ENCODE results near the gene MPLKIP. TPM values are rescaled to one million over a fixed set of nuclear protein-coding genes. Genes with fewer than 3 reads are reported as not detected.

Gene MPLKIP
- total RNA-seq, 1 experiment from 2014 or later, result 79.2 TPM

- ChIA-PET POLR2A (ENCODE audit: unreplicated experiment) (no interaction called here), CTCF (no interaction called here)
- Histone ChIP-seq H3K27ac (no peak overlapping the region), H3K27me3 (ENCODE audit: insufficient read depth, low read depth) (no peaks in the 10 kb centered on the region), H2AFZ (no peak overlapping the region), H3K4me3 (no peak overlapping the region), H3K9me3 (ENCODE audit: insufficient read depth, low read depth) (no peaks in the 10 kb centered on the region), H4K20me1 (ENCODE audit: insufficient read depth) (peaks cover 14% of the 10 kb centered on the region), H3K4me2 (no peak overlapping the region), H3F3A (ENCODE audit: insufficient read depth, low read depth) (peaks cover 18% of the 10 kb centered on the region), H3K9me2 (ENCODE audit: insufficient read depth) (no peaks in the 10 kb centered on the region), H3K36me3 (ENCODE audit: low read depth) (peaks cover 17% of the 10 kb centered on the region), H3K4me1 (replicated peaks; ENCODE audit: insufficient read depth) (no peaks in the 10 kb centered on the region), H3K79me2 (ENCODE audit: low read depth) (no peaks in the 10 kb centered on the region)
- no TSS peak for BruUV-seq (replicated peaks)
- intact Hi-C loops (cut with micrococcal nuclease; ENCODE audit: unreplicated experiment), result no loop called here
- DNase-seq, result no peak
- TF ChIP-seq EZH2 (IDR thresholded peaks at IDR 0.05; ENCODE audit: low read depth) (no peak), CTCF (conservative IDR thresholded peaks at IDR 0.05) (no peak)
These were observed 34.6 kb downstream of the MPLKIP start for GRCh38 chr7:40099837-40100236.

- no peak overlapping the region for H3K27ac ChIP-seq
- H3K9me3 ChIP-seq (ENCODE audit: insufficient read depth, low read depth), result no peaks in the 10 kb centered on the region
- H2AFZ ChIP-seq, result no peak overlapping the region
- peaks cover 17% of the 10 kb centered on the region; the same call in 1 of the 2 replicates for H3F3A ChIP-seq (ENCODE audit: insufficient read depth, low read depth)
- H3K4me3 ChIP-seq, result no peak overlapping the region
- H3K79me2 ChIP-seq (ENCODE audit: low read depth), result no peaks in the 10 kb centered on the region
- TF ChIP-seq CTCF (conservative IDR thresholded peaks at IDR 0.05) (no peak), EZH2 (IDR thresholded peaks at IDR 0.05; ENCODE audit: low read depth) (no peak)
- ChIA-PET POLR2A (ENCODE audit: unreplicated experiment) (no interaction called here), CTCF (no interaction called here)
- H4K20me1 ChIP-seq (ENCODE audit: insufficient read depth), result peaks cover 14% of the 10 kb centered on the region
- no peaks in the 10 kb centered on the region for H3K27me3 ChIP-seq (ENCODE audit: insufficient read depth, low read depth)
- no peaks in the 10 kb centered on the region for H3K9me2 ChIP-seq (ENCODE audit: insufficient read depth)
- no peak for DNase-seq
- intact Hi-C loops (cut with micrococcal nuclease; ENCODE audit: unreplicated experiment), result no loop called here
- H3K4me2 ChIP-seq, result no peak overlapping the region
- BruUV-seq (replicated peaks), result no TSS peak
- no peaks in the 10 kb centered on the region for H3K4me1 ChIP-seq (replicated peaks; ENCODE audit: insufficient read depth)
- H3K36me3 ChIP-seq (ENCODE audit: low read depth), result peaks cover 25% of the 10 kb centered on the region
These were observed 35.6 kb downstream of the MPLKIP start for GRCh38 chr7:40098810-40099209.

- Histone ChIP-seq H3K36me3 (ENCODE audit: low read depth) (peaks cover 25% of the 10 kb centered on the region), H3K27ac (no peak overlapping the region), H3K27me3 (ENCODE audit: insufficient read depth, low read depth) (no peaks in the 10 kb centered on the region), H3K4me2 (no peak overlapping the region), H3F3A (ENCODE audit: insufficient read depth, low read depth) (peaks cover 23% of the 10 kb centered on the region), H4K20me1 (ENCODE audit: insufficient read depth) (peaks cover 11% of the 10 kb centered on the region), H3K79me2 (ENCODE audit: low read depth) (no peaks in the 10 kb centered on the region), H3K4me3 (no peak overlapping the region), H3K4me1 (replicated peaks; ENCODE audit: insufficient read depth) (no peaks in the 10 kb centered on the region), H3K9me3 (ENCODE audit: insufficient read depth, low read depth) (no peaks in the 10 kb centered on the region), H3K9me2 (ENCODE audit: insufficient read depth) (no peaks in the 10 kb centered on the region), H2AFZ (no peak overlapping the region)
- ChIA-PET CTCF (interaction anchor here (0.6 kb wide), 1 partner anchor 473 kb away, joined by 9 read pairs; no protein-coding TSS in a partner anchor), POLR2A (ENCODE audit: unreplicated experiment) (interaction anchor here (0.5 kb wide), 1 partner anchor 475 kb away, joined by 7 read pairs; no protein-coding TSS in a partner anchor)
- intact Hi-C loops (cut with micrococcal nuclease; ENCODE audit: unreplicated experiment), result no loop called here
- TF ChIP-seq EZH2 (IDR thresholded peaks at IDR 0.05; ENCODE audit: low read depth) (no peak), CTCF (conservative IDR thresholded peaks at IDR 0.05) (no peak)
- no peak for DNase-seq
- no TSS peak for BruUV-seq (replicated peaks)
These were observed 36.7 kb downstream of the MPLKIP start for GRCh38 chr7:40097728-40098127.

Measured in PC-9 (cell line).